HG03025 (cell line): ENCODE measurements around the gene MVD.
A peak's percentile ranks its signal among the peaks of the same experiment; 100 is the strongest.

Experiments used
- ATAC-seq: cut with Tn5 transposase; IDR thresholded peaks from one replicate; pipeline ENCODE4 v1.9.1; 2021; ENCODE audit warnings: mild to moderate bottlenecking, moderate library complexity; ENCODE audit not compliant: unreplicated experiment, low FRiP score

Gene MVD

GRCh38 chr16:88662843-88663606, at the start of gene MVD:
Gene MVD, minus strand, starts transcription at chr16:88663091. Its CDS starts 11 bp downstream, at chr16:88663080.
- peak; percentile 87 for ATAC-seq

GRCh38 chr16:88712362-88712979, 49.6 kb upstream of the MVD start:
- no peak for ATAC-seq

GRCh38 chr16:88711750-88712340, 49.0 kb upstream of the MVD start:
- ATAC-seq: no peak

GRCh38 chr16:88710556-88710955, 47.7 kb upstream of the MVD start:
- no peak for ATAC-seq

- no peak for ATAC-seq
Measured at GRCh38 chr16:88706965-88707826, 44.3 kb upstream of the MVD start.

- ATAC-seq: peak; percentile 53
Measured at GRCh38 chr16:88706229-88706964, 43.5 kb upstream of the MVD start, which contains the start of the genes CTU2 and RNF166. Gene CTU2, plus strand, starts transcription at chr16:88706503. Its CDS starts 28 bp downstream, at chr16:88706531. Gene RNF166, minus strand, starts transcription at chr16:88706408. Its CDS starts 83 bp downstream, at chr16:88706325.

GRCh38 chr16:88705801-88706228, 42.9 kb upstream of the MVD start:
- ATAC-seq: peak; percentile 12

- no peak for ATAC-seq
Measured at GRCh38 chr16:88705076-88705684, 42.3 kb upstream of the MVD start.

- ATAC-seq: no peak
Measured at GRCh38 chr16:88703486-88704309, 40.8 kb upstream of the MVD start.

GRCh38 chr16:88702371-88703210, 39.7 kb upstream of the MVD start:
- no peak for ATAC-seq

GRCh38 chr16:88701581-88702370, 38.9 kb upstream of the MVD start:
- no peak for ATAC-seq

GRCh38 chr16:88700636-88701482, 38.0 kb upstream of the MVD start:
- peak; percentile 49 for ATAC-seq

- no peak for ATAC-seq
Measured at GRCh38 chr16:88700322-88700635, 37.4 kb upstream of the MVD start.

- no peak for ATAC-seq
Measured at GRCh38 chr16:88699180-88699579, 36.3 kb upstream of the MVD start.

- ATAC-seq: no peak
Measured at GRCh38 chr16:88698646-88699045, 35.8 kb upstream of the MVD start.
